HFFc6 (cell line): ENCODE data around the gene HIF1A. TPM values are rescaled to one million over a fixed set of nuclear protein-coding genes. Genes with fewer than 3 reads are reported as not detected.
A peak's percentile ranks its signal among the peaks of the same experiment; 100 is the strongest.

Experiments used
- DNase-seq: peaks from one replicate; pipeline ENCODE4 v3.0.0-alpha.2; 2018
- H3K27ac Mint-ChIP-seq: 2 replicates; pipeline ENCODE4 v1.8.0; 2020; ENCODE audit warnings: mild to moderate bottlenecking, mixed read lengths
- H3K27me3 Mint-ChIP-seq: 2 replicates; pipeline ENCODE4 v1.8.0; 2021; ENCODE audit warnings: mild to moderate bottlenecking, moderate library complexity, mixed read lengths; ENCODE audit not compliant: insufficient read depth
- H3K36me3 Mint-ChIP-seq: 2 replicates; pipeline ENCODE4 v1.8.0; 2021; ENCODE audit warnings: low read depth, mixed read lengths
- H3K4me1 Mint-ChIP-seq: 2 replicates; pipeline ENCODE4 v1.8.0; 2020; ENCODE audit warnings: low read depth, mixed read lengths
- H3K4me3 Mint-ChIP-seq: 2 replicates; pipeline ENCODE4 v1.8.0; 2020; ENCODE audit warnings: mild to moderate bottlenecking, moderate library complexity, mixed read lengths
- H3K9me3 Mint-ChIP-seq: 2 replicates; pipeline ENCODE4 v1.8.0; 2020; ENCODE audit warnings: mild to moderate bottlenecking, mixed read lengths
- total RNA-seq, 6 experiments: library from RNA; stranded (reverse); fragmentation: NEBNext Ultra II Directional; extraction: Animal tissue kit (Norgen Biotek cat#: 25700); gene quantifications; 2 replicates in 1 of 6; 3 replicates in 5 of 6; pipeline ENCODE4 v1.2.3, GENCODE V29; 2021
- TF ChIP-seq, protein P1 (sequence below): fragments of 200-600 bp; sonication (generic); IDR thresholded peaks from 2 replicates; pipeline ENCODE4 v1.5.0; 2021; ENCODE audit warnings: antibody characterized with exemption, mild to moderate bottlenecking

The HIF1A gene
- total RNA-seq, 6 experiments from 2014 or later: 217 to 265 (median 233) TPM

DNA sequence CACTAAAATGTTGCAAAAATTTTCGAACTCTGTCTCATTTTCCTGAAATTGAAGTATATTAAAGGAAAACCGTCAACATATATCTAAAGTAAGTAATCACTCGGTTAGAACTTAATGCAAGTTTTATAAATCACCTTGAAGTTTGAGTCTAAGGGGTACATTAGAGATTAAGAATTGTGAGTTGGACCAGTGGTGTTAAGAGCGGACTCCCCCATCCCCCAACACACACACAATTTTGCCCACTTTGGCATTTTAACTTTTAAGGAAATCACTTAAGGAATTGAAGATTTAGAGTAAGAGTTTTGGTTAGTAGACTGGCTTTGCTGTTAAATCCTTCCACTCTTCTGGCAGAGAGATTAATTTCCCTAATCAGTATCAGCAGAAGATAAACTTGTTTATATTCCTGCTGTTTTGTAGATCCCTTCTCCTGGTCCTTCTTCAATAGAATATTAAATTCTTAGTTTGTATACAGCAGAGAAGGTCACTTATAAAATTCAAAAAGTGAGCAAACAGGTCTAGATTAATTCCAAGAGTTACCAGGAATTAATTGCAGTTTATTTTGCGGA is 1.5 kb downstream of the HIF1A start:
- peaks cover 33% of the 10 kb centered on the region for H3K36me3 Mint-ChIP-seq
- no peak for DNase-seq
- H3K27me3 Mint-ChIP-seq: no peaks in the 10 kb centered on the region; the same call in 1 of the 2 replicates
- H3K27ac Mint-ChIP-seq: peak overlapping the region; percentile 94
- peaks cover 46% of the 10 kb centered on the region for H3K4me1 Mint-ChIP-seq
- peak overlapping the region; percentile 97 for H3K4me3 Mint-ChIP-seq
- no peaks in the 10 kb centered on the region for H3K9me3 Mint-ChIP-seq
- TF ChIP-seq, protein P1, sequence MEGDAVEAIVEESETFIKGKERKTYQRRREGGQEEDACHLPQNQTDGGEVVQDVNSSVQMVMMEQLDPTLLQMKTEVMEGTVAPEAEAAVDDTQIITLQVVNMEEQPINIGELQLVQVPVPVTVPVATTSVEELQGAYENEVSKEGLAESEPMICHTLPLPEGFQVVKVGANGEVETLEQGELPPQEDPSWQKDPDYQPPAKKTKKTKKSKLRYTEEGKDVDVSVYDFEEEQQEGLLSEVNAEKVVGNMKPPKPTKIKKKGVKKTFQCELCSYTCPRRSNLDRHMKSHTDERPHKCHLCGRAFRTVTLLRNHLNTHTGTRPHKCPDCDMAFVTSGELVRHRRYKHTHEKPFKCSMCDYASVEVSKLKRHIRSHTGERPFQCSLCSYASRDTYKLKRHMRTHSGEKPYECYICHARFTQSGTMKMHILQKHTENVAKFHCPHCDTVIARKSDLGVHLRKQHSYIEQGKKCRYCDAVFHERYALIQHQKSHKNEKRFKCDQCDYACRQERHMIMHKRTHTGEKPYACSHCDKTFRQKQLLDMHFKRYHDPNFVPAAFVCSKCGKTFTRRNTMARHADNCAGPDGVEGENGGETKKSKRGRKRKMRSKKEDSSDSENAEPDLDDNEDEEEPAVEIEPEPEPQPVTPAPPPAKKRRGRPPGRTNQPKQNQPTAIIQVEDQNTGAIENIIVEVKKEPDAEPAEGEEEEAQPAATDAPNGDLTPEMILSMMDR: no peak

- Mint-ChIP-seq H3K9me3 (no peaks in the 10 kb centered on the region), H3K4me1 (peaks cover 57% of the 10 kb centered on the region), H3K27me3 (no peaks in the 10 kb centered on the region; the same call in 1 of the 2 replicates), H3K36me3 (peaks cover 33% of the 10 kb centered on the region), H3K4me3 (peak overlapping the region; percentile 97), H3K27ac (peak overlapping the region; percentile 94)
- DNase-seq: no peak
- TF ChIP-seq, protein P1: no peak
These were observed 3.1 kb downstream of the HIF1A start for GRCh38 chr14:61698206-61698980.

DNA sequence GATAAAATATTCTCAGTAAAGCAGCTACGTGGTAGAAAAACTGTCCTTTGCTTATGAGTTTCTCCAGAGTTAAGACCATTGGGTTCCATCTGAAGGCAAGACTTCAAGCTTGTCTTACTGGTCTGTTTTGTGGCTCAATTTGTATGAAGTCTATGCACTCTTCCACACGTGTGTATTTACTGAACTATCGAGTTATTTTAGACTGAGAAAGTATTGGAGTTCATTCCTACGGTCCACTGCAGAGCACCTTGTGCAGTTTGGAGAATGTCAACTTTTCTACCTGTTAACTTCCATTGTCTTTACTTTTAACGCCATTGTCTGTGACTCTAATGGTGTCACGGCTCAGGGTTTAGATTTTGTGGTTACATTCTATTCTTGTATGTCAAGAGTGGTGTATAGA is 3.7 kb downstream of the HIF1A start:
- Mint-ChIP-seq H3K4me3 (peak overlapping the region; percentile 97), H3K36me3 (peaks cover 33% of the 10 kb centered on the region), H3K27ac (peak overlapping the region; percentile 94), H3K4me1 (peaks cover 60% of the 10 kb centered on the region), H3K27me3 (no peaks in the 10 kb centered on the region; the same call in 1 of the 2 replicates), H3K9me3 (no peaks in the 10 kb centered on the region)
- DNase-seq: no peak
- TF ChIP-seq, protein P1: no peak

GRCh38 chr14:61700104-61700886 is 5.0 kb downstream of the HIF1A start:
- no peaks in the 10 kb centered on the region; the same call in 1 of the 2 replicates for H3K27me3 Mint-ChIP-seq
- H3K4me3 Mint-ChIP-seq: peak overlapping the region; percentile 97
- peak overlapping the region; percentile 10 for H3K27ac Mint-ChIP-seq
- peaks cover 33% of the 10 kb centered on the region for H3K36me3 Mint-ChIP-seq
- TF ChIP-seq, protein P1: no peak
- no peak for DNase-seq
- peaks cover 64% of the 10 kb centered on the region for H3K4me1 Mint-ChIP-seq
- no peaks in the 10 kb centered on the region for H3K9me3 Mint-ChIP-seq

DNA sequence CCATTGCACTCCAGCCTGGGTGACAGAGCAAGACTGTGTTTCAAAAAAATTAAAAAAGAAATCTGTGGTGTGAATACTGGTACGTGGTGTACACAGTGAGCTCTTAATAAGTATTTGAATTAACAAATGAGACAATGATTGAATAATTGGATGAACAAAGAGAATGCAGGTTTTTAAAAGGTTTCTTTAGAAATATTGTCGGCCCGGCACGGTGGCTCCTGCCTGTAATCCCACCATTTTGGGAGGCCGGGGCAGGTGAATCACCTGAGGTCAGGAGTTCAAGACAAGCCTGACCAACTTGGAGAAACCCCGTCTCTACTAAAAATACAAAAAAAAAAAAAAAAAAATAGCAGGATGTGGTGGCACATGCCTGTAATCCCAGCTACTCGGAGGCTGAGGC is 6.6 kb downstream of the HIF1A start:
- Mint-ChIP-seq H3K36me3 (peaks cover 24% of the 10 kb centered on the region), H3K4me3 (no peak overlapping the region), H3K9me3 (no peaks in the 10 kb centered on the region), H3K27ac (no peak overlapping the region), H3K4me1 (peaks cover 80% of the 10 kb centered on the region), H3K27me3 (no peaks in the 10 kb centered on the region; the same call in 1 of the 2 replicates)
- TF ChIP-seq, protein P1: no peak
- no peak for DNase-seq
